ENCODE measurements around the gene NSD1.

Gene NSD1

GRCh38 chr5:177154003-177154643, 20.6 kb downstream of the NSD1 start:
- no peaks in the 10 kb centered on the region for H3K27me3 ChIP-seq (ENCODE audit: insufficient read depth, poor library complexity, severe bottlenecking)
- DNase-seq (ENCODE audit: low read depth in 1 of 2, low spot score in 1 of 2), result no peak
- no peak overlapping the region for H3K4me3 ChIP-seq (replicated peaks; ENCODE audit: insufficient read depth, low read length)
- TF ChIP-seq GABPA (IDR thresholded peaks at IDR 0.05; ENCODE audit: low read depth) (no peak), REST (IDR thresholded peaks at IDR 0.05; ENCODE audit: insufficient replicate concordance, low read depth) (no peak), POLR2AphosphoS5 (IDR thresholded peaks at IDR 0.05; ENCODE audit: low read depth) (no peak), SPI1 (IDR thresholded peaks at IDR 0.05; ENCODE audit: borderline replicate concordance, low read depth) (no peak)
- TF ChIP-seq, protein P1, sequence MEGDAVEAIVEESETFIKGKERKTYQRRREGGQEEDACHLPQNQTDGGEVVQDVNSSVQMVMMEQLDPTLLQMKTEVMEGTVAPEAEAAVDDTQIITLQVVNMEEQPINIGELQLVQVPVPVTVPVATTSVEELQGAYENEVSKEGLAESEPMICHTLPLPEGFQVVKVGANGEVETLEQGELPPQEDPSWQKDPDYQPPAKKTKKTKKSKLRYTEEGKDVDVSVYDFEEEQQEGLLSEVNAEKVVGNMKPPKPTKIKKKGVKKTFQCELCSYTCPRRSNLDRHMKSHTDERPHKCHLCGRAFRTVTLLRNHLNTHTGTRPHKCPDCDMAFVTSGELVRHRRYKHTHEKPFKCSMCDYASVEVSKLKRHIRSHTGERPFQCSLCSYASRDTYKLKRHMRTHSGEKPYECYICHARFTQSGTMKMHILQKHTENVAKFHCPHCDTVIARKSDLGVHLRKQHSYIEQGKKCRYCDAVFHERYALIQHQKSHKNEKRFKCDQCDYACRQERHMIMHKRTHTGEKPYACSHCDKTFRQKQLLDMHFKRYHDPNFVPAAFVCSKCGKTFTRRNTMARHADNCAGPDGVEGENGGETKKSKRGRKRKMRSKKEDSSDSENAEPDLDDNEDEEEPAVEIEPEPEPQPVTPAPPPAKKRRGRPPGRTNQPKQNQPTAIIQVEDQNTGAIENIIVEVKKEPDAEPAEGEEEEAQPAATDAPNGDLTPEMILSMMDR (IDR thresholded peaks at IDR 0.05; ENCODE audit: insufficient read depth, low read length), result no peak
- no peak overlapping the region for H3K27ac ChIP-seq (replicated peaks)

DNA sequence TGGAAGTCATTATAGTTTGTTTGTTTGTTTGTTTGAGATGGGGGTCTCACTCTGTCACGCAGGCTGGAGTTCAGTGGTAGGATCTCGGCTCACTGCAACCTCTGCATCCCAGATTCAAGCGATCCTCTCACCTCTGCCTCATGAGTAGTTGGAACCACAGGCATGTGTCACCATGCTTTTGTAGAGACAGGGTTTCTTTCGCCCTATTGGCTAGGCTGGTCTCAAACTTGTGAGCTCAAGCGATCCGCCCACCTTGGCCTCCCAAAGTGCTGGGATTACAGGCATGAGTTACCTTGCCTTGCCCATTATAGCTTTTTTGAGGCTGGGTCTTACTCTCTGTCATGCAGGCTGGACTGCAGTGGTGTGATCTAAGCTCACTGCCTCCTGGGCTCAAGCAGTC, 28.8 kb downstream of the NSD1 start:
- H3K4me3 ChIP-seq (replicated peaks; ENCODE audit: insufficient read depth, low read length), result no peak overlapping the region
- TF ChIP-seq REST (IDR thresholded peaks at IDR 0.05; ENCODE audit: insufficient replicate concordance, low read depth) (no peak), POLR2AphosphoS5 (IDR thresholded peaks at IDR 0.05; ENCODE audit: low read depth) (no peak), SPI1 (IDR thresholded peaks at IDR 0.05; ENCODE audit: borderline replicate concordance, low read depth) (no peak), GABPA (IDR thresholded peaks at IDR 0.05; ENCODE audit: low read depth) (no peak)
- TF ChIP-seq, protein P1 (IDR thresholded peaks at IDR 0.05; ENCODE audit: insufficient read depth, low read length), result no peak
- H3K27me3 ChIP-seq (ENCODE audit: insufficient read depth, poor library complexity, severe bottlenecking), result no peaks in the 10 kb centered on the region
- no peak for DNase-seq (ENCODE audit: low read depth in 1 of 2, low spot score in 1 of 2)
- H3K27ac ChIP-seq (replicated peaks), result no peak overlapping the region

GRCh38 chr5:177163500-177163899, 29.9 kb downstream of the NSD1 start:
- no peak for TF ChIP-seq POLR2AphosphoS5 (IDR thresholded peaks at IDR 0.05; ENCODE audit: low read depth)
- no peak for TF ChIP-seq REST (IDR thresholded peaks at IDR 0.05; ENCODE audit: insufficient replicate concordance, low read depth)
- no peak for TF ChIP-seq GABPA (IDR thresholded peaks at IDR 0.05; ENCODE audit: low read depth)
- TF ChIP-seq SPI1 (IDR thresholded peaks at IDR 0.05; ENCODE audit: borderline replicate concordance, low read depth), result no peak
- TF ChIP-seq, protein P1 (IDR thresholded peaks at IDR 0.05; ENCODE audit: insufficient read depth, low read length), result no peak
- Histone ChIP-seq H3K4me3 (replicated peaks; ENCODE audit: insufficient read depth, low read length) (no peak overlapping the region), H3K27ac (replicated peaks) (no peak overlapping the region), H3K27me3 (ENCODE audit: insufficient read depth, poor library complexity, severe bottlenecking) (no peaks in the 10 kb centered on the region)
- DNase-seq (ENCODE audit: low read depth in 1 of 2, low spot score in 1 of 2), result no peak
